ENCODE measurements around the gene HUS1B.

- no peak for TF ChIP-seq POLR2A (IDR thresholded peaks at IDR 0.05)
- TF ChIP-seq EP300 (IDR thresholded peaks at IDR 0.05), result no peak
These were observed 36.0 kb downstream of the HUS1B start for GRCh38 chr6:620950-621349.
